CD4-positive, alpha-beta T cell (primary cell): Measurements from ENCODE around the gene STAM2. TPM values are rescaled to one million over a fixed set of nuclear protein-coding genes. Genes with fewer than 3 reads are reported as not detected.

Source experiments
- ATAC-seq: fragments of 200-7000 bp; cut with Tn5 transposase; one replicate; pipeline ENCODE4 v1.10.0; 2022; ENCODE audit warnings: mild to moderate bottlenecking; ENCODE audit not compliant: poor library complexity
- CTCF ChIA-PET: fragments of 350-600 bp; sonication (Branson Sonifier 250); formaldehyde crosslinking; loops from one replicate; lab custom pipeline; 2021; ENCODE audit warnings: antibody characterized with exemption, inconsistent platforms; lab: Charles Lee
- POLR2A ChIA-PET: fragments of 350-600 bp; sonication (Branson Sonifier 250); formaldehyde crosslinking; loops from one replicate; lab custom pipeline; 2021; ENCODE audit warnings: antibody characterized with exemption, inconsistent platforms; lab: Charles Lee
- DNase-seq, 14 experiments: peaks; one replicate each; pipeline ENCODE4 v3.0.0-alpha.2; 2013 to 2020; ENCODE audit warnings: mixed read lengths in 2 of 14
- H3K27ac ChIP-seq, 2 donors: one replicate each; pipeline versions ENCODE4 v1.5.1 to v1.7.0; 2013; ENCODE audit warnings: low read length in 2 of 2, low read depth in 1 of 2, mild to moderate bottlenecking in 1 of 2
- H3K27me3 ChIP-seq, 2 experiments: 1 replicate in 1 of 2; 2 replicates in 1 of 2; pipeline versions ENCODE4 v1.6.1 to v1.7.0; 2013; ENCODE audit warnings: low read length in 2 of 2, control low read depth in 1 of 2, mild to moderate bottlenecking in 1 of 2, moderate library complexity in 1 of 2; ENCODE audit not compliant: insufficient read depth in 2 of 2, control insufficient read depth in 1 of 2
- H3K36me3 ChIP-seq: one replicate; pipeline ENCODE4 v1.6.1; 2013; ENCODE audit warnings: low read length, control low read depth; ENCODE audit not compliant: insufficient read depth
- H3K4me1 ChIP-seq: one replicate; pipeline ENCODE4 v1.6.1; 2013; ENCODE audit warnings: low read length, control low read depth; ENCODE audit not compliant: insufficient read depth
- H3K4me3 ChIP-seq: one replicate; pipeline ENCODE4 v1.5.1; 2013; ENCODE audit warnings: mild to moderate bottlenecking, low read length, moderate library complexity
- H3K9me3 ChIP-seq, 2 experiments: 1 replicate in 1 of 2; 2 replicates in 1 of 2; pipeline versions ENCODE4 v1.6.1 to v1.7.0; 2013; ENCODE audit warnings: low read length in 2 of 2, mild to moderate bottlenecking in 2 of 2, control low read depth in 1 of 2, moderate library complexity in 1 of 2; ENCODE audit not compliant: control insufficient read depth in 1 of 2, insufficient read depth in 1 of 2
- H3K27ac Mint-ChIP-seq: one replicate; pipeline ENCODE4 v1.8.0; 2020; ENCODE audit warnings: mixed read lengths
- H3K27me3 Mint-ChIP-seq: one replicate; pipeline ENCODE4 v1.8.0; 2021; ENCODE audit warnings: mixed read lengths
- H3K36me3 Mint-ChIP-seq: one replicate; pipeline ENCODE4 v1.8.0; 2021; ENCODE audit warnings: low read depth, mixed read lengths
- H3K4me1 Mint-ChIP-seq: one replicate; pipeline ENCODE4 v1.8.0; 2021; ENCODE audit warnings: low read depth, mixed read lengths
- H3K4me3 Mint-ChIP-seq: one replicate; pipeline ENCODE4 v1.8.0; 2020; ENCODE audit warnings: mild to moderate bottlenecking, mixed read lengths
- H3K9me3 Mint-ChIP-seq: one replicate; pipeline ENCODE4 v1.8.0; 2020; ENCODE audit warnings: mixed read lengths
- intact Hi-C, 2 experiments: fragments of 100-400 bp; cut with DNase I in 1 of 2; cut with micrococcal nuclease in 1 of 2; formaldehyde crosslinking; loops; one replicate each; pipeline versions ENCODE4 v1.15.1 to v1.9.0; 2023 to 2025; cut with DNase I, micrococcal nuclease
- total RNA-seq, 174 experiments: library from RNA in 2 of 174; stranded (reverse) in 2 of 174; gene quantifications; one replicate each; pipeline ENCODE4 v1.2.3 and lab custom pipeline; 2021 to 2026
- TF ChIP-seq, protein P1 (sequence below): fragments of 200-600 bp; IDR thresholded peaks from one replicate; pipeline ENCODE4 v1.8.0; 2022; ENCODE audit warnings: antibody characterized with exemption, mild to moderate bottlenecking

Gene STAM2
- total RNA-seq, 2 experiments from 2014 or later: 4.1 to 4.9 TPM

DNA sequence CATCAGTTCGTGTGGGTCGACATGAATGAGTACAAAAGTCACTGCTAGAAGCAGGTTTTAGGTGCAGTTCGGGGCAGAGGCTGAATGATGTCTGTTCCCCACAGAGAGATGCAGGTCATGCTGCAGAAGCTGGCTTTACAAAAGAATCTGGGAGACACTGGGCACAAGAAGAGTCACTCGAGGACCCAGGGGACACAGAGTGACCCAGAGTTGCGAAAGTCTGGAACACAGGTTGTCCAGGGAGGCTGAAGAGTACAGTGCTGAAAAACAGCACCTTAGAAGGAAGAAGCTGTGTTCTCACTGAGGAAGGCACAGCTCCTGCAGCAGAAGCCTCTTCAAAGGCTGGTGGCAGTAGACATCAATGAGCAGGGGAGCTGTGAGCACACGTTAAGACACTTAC is 91.5 kb downstream of the STAM2 start:
- Mint-ChIP-seq H3K4me1 (no peaks in the 10 kb centered on the region), H3K4me3 (no peak overlapping the region), H3K9me3 (no peaks in the 10 kb centered on the region), H3K36me3 (no peaks in the 10 kb centered on the region), H3K27me3 (peaks cover 8% of the 10 kb centered on the region), H3K27ac (no peak overlapping the region)
- Histone ChIP-seq H3K4me1 (no peaks in the 10 kb centered on the region), H3K27ac (no peak overlapping the region), H3K4me3 (no peak overlapping the region), H3K36me3 (no peaks in the 10 kb centered on the region), H3K9me3 (peaks cover 0 to 4% of the 10 kb centered on the region in 2 experiments), H3K27me3 (no peaks in the 10 kb centered on the region)
- ATAC-seq: no peak
- TF ChIP-seq, protein P1, sequence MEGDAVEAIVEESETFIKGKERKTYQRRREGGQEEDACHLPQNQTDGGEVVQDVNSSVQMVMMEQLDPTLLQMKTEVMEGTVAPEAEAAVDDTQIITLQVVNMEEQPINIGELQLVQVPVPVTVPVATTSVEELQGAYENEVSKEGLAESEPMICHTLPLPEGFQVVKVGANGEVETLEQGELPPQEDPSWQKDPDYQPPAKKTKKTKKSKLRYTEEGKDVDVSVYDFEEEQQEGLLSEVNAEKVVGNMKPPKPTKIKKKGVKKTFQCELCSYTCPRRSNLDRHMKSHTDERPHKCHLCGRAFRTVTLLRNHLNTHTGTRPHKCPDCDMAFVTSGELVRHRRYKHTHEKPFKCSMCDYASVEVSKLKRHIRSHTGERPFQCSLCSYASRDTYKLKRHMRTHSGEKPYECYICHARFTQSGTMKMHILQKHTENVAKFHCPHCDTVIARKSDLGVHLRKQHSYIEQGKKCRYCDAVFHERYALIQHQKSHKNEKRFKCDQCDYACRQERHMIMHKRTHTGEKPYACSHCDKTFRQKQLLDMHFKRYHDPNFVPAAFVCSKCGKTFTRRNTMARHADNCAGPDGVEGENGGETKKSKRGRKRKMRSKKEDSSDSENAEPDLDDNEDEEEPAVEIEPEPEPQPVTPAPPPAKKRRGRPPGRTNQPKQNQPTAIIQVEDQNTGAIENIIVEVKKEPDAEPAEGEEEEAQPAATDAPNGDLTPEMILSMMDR: no peak
- intact Hi-C loops: no loop called here
- no peak for DNase-seq
- CTCF ChIA-PET: no interaction called here
- POLR2A ChIA-PET: no interaction called here

DNA sequence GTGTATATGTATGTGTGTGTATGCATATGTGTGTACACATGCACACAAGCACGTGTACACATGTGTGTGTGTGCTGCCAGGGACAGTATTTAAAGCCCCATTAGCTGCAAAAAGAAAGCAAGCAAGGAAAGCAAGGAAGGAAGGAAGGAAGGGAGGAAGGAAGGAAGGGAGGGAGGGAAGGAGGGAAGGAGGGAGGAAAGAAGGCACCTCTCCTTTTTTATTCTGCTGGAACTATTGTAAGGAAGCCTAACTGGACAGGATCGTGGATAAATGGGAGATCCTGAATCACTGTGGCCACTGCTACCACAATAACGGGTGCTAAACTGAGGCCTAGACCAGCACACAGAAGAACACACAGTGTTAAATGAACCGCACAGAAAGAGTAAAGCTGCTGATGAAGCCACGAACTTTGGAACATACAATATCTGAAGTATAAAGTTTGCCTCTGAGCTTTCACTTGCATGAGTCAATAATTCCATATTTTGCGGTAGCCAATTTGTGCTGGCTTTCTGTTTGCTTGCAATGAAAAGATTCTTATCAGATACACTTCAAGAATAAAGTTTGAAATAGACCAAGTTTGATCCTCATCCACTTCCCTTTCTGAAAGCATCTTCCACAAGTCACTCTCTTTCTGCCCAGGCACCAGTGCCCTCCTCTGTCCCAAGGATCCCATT is 92.2 kb downstream of the STAM2 start:
- H3K27me3 ChIP-seq: no peaks in the 10 kb centered on the region
- peaks cover 0 to 4% of the 10 kb centered on the region in 2 experiments for H3K9me3 ChIP-seq
- DNase-seq (no peak), ATAC-seq (no peak)
- Mint-ChIP-seq H3K27ac (no peak overlapping the region), H3K4me3 (no peak overlapping the region), H3K27me3 (peaks cover 3% of the 10 kb centered on the region), H3K4me1 (no peaks in the 10 kb centered on the region), H3K9me3 (no peaks in the 10 kb centered on the region), H3K36me3 (no peaks in the 10 kb centered on the region)
- CTCF ChIA-PET: no interaction called here
- POLR2A ChIA-PET: no interaction called here
- no peak overlapping the region for H3K4me3 ChIP-seq
- intact Hi-C loops: no loop called here
- TF ChIP-seq, protein P1: no peak
- H3K4me1 ChIP-seq: no peaks in the 10 kb centered on the region
- no peaks in the 10 kb centered on the region for H3K36me3 ChIP-seq
- no peak overlapping the region for H3K27ac ChIP-seq

GRCh38 chr2:152078662-152079061 is 96.9 kb downstream of the STAM2 start:
- Mint-ChIP-seq H3K4me1 (no peaks in the 10 kb centered on the region), H3K27ac (no peak overlapping the region), H3K4me3 (no peak overlapping the region), H3K36me3 (no peaks in the 10 kb centered on the region), H3K9me3 (no peaks in the 10 kb centered on the region), H3K27me3 (no peaks in the 10 kb centered on the region)
- Histone ChIP-seq H3K27ac (no peak overlapping the region), H3K36me3 (no peaks in the 10 kb centered on the region), H3K4me3 (no peak overlapping the region), H3K4me1 (no peaks in the 10 kb centered on the region), H3K9me3 (peaks cover 0 to 4% of the 10 kb centered on the region in 2 experiments), H3K27me3 (no peaks in the 10 kb centered on the region)
- TF ChIP-seq, protein P1: no peak
- DNase-seq (no peak), ATAC-seq (no peak)
- CTCF ChIA-PET: no interaction called here
- intact Hi-C loops: no loop called here
- POLR2A ChIA-PET: no interaction called here
